Smooth muscle cell (in vitro differentiated cells): ENCODE results near the gene RTP4. TPM values are rescaled to one million over a fixed set of nuclear protein-coding genes. Genes with fewer than 3 reads are reported as not detected.

Experiments used
- DNase-seq: peaks from one replicate; lab custom pipeline; 2025; ENCODE audit not compliant: unreplicated experiment; lab: John Stamatoyannopoulos, UW
- H2AFZ ChIP-seq: fragments of 200-600 bp; sonication (generic); 2 replicates; pipeline ENCODE4 v1.6.0; 2016; ENCODE audit warnings: antibody characterized with exemption, low read depth, mild to moderate bottlenecking
- H3F3A ChIP-seq: fragments of 200-600 bp; sonication (generic); 2 replicates; pipeline ENCODE4 v1.6.0; 2017; ENCODE audit warnings: antibody characterized with exemption, low read depth
- H3K27ac ChIP-seq: fragments of 200-600 bp; sonication (generic); 2 replicates; pipeline ENCODE4 v1.5.1; 2016; ENCODE audit warnings: low read depth, mild to moderate bottlenecking
- H3K27me3 ChIP-seq: fragments of 200-600 bp; sonication (generic); 2 replicates; pipeline ENCODE4 v1.6.1; 2016; ENCODE audit warnings: low read depth, mild to moderate bottlenecking
- H3K36me3 ChIP-seq: fragments of 200-600 bp; sonication (generic); 2 replicates; pipeline ENCODE4 v1.5.1; 2016; ENCODE audit warnings: low read depth
- H3K4me1 ChIP-seq: fragments of 200-600 bp; sonication (generic); 2 replicates; pipeline ENCODE4 v1.5.1; 2016; ENCODE audit warnings: low read depth
- H3K4me2 ChIP-seq: fragments of 200-600 bp; sonication (generic); 2 replicates; pipeline ENCODE4 v1.6.0; 2016; ENCODE audit warnings: mild to moderate bottlenecking
- H3K4me3 ChIP-seq: fragments of 200-600 bp; sonication (generic); 2 replicates; pipeline ENCODE4 v1.5.1; 2016; ENCODE audit warnings: mild to moderate bottlenecking
- H3K79me2 ChIP-seq: fragments of 200-600 bp; sonication (generic); 2 replicates; pipeline ENCODE4 v1.6.0; 2016; ENCODE audit warnings: low read depth, mild to moderate bottlenecking
- H3K9ac ChIP-seq: fragments of 200-600 bp; sonication (generic); 2 replicates; pipeline ENCODE4 v1.6.0; 2016; ENCODE audit warnings: low read depth
- H3K9me3 ChIP-seq: fragments of 200-600 bp; sonication (generic); replicated peaks from 2 replicates; pipeline ENCODE4 v1.5.1; 2016; ENCODE audit warnings: low read depth
- H4K20me1 ChIP-seq: fragments of 200-600 bp; sonication (generic); 2 replicates; pipeline ENCODE4 v1.6.0; 2016; ENCODE audit warnings: low read depth
- WGBS: methylation state at CpG from one replicate; pipeline ENCODE4 v1.1.7; 2016; ENCODE audit warnings: low lambda C conversion rate; 5-methylcytosine and 5-hydroxymethylcytosine counted together
- polyA plus RNA-seq: library from polyadenylated mRNA; unstranded; fragments of >200 nt; fragmentation: Nextera tagmentation; extraction: Ambion mirVana; gene quantifications from 2 replicates; pipeline ENCODE4 v1.2.1, GENCODE V29; 2016
- total RNA-seq: library from RNA; depleted of rRNA; stranded (reverse); fragments of >200 nt; gene quantifications from 2 replicates; pipeline ENCODE4 v1.2.3, GENCODE V29; 2014
- TF ChIP-seq, protein P1 (sequence below): fragments of 200-600 bp; sonication (generic); IDR thresholded peaks from 2 replicates; pipeline ENCODE4 v1.5.1; 2017; ENCODE audit warnings: borderline replicate concordance, mild to moderate bottlenecking, antibody characterized with exemption; ENCODE audit not compliant: insufficient read depth, poor library complexity, severe bottlenecking

Gene RTP4, protein sequence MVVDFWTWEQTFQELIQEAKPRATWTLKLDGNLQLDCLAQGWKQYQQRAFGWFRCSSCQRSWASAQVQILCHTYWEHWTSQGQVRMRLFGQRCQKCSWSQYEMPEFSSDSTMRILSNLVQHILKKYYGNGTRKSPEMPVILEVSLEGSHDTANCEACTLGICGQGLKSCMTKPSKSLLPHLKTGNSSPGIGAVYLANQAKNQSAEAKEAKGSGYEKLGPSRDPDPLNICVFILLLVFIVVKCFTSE
- total RNA-seq (not detected in 2 replicates), polyA plus RNA-seq (0.53 TPM in 1 of 2 replicates, not detected in the other)

DNA sequence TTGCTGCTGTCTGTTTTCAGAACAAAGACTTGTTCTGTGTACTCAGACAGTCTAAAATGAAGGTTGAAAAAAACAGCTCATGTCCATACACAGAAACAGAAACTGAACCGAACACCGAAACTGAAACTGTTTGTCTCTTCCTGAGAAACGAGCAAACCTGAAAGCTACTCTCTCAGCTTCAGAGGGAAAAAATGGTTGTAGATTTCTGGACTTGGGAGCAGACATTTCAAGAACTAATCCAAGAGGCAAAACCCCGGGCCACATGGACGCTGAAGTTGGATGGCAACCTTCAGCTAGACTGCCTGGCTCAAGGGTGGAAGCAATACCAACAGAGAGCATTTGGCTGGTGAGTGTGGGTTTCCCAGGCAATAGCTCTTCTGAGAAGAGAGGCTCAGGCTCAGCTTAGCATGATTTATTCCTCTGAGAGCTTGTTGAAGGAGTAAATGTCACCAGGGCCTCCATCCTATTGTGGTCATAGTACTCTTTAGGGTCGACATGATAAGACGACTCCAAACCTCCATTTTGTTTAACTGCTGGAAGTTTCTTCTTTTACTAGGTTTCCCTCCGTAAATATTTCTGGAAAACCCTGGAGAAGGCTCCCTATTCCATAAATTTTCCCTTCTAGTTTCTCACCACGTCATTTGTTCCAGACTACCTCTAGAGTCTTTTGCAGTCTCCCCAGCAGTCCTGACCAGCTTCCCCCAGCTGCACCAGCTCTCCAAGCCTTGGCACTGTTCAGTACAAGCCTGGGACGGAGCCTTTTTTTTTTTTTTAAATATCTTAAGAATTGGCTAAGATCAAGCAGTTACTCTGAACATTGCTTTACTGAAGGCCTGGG lies at the start of gene RTP4:
Gene RTP4, plus strand, starts transcription at position 135 of the 838 bp plus-strand sequence. Its CDS starts 57 bp downstream, at position 192.
- no peak for DNase-seq
- Histone ChIP-seq H3K4me1 (no peaks in the 10 kb centered on the region), H3K4me2 (peak within 1 kb of the TSS; percentile 73), H3K79me2 (no peaks in the 10 kb centered on the region), H4K20me1 (no peaks in the 10 kb centered on the region), H3K4me3 (peak within 1 kb of the TSS; percentile 22), H3K27me3 (no peaks in the 10 kb centered on the region), H3K27ac (peak within 1 kb of the TSS; percentile 27), H3K9ac (no peak within 1 kb of the TSS), H3K36me3 (no peaks in the 10 kb centered on the region), H3K9me3 (no peaks in the 10 kb centered on the region), H3F3A (no peaks in the 10 kb centered on the region), H2AFZ (peak within 1 kb of the TSS; percentile 86)
- TF ChIP-seq, protein P1, sequence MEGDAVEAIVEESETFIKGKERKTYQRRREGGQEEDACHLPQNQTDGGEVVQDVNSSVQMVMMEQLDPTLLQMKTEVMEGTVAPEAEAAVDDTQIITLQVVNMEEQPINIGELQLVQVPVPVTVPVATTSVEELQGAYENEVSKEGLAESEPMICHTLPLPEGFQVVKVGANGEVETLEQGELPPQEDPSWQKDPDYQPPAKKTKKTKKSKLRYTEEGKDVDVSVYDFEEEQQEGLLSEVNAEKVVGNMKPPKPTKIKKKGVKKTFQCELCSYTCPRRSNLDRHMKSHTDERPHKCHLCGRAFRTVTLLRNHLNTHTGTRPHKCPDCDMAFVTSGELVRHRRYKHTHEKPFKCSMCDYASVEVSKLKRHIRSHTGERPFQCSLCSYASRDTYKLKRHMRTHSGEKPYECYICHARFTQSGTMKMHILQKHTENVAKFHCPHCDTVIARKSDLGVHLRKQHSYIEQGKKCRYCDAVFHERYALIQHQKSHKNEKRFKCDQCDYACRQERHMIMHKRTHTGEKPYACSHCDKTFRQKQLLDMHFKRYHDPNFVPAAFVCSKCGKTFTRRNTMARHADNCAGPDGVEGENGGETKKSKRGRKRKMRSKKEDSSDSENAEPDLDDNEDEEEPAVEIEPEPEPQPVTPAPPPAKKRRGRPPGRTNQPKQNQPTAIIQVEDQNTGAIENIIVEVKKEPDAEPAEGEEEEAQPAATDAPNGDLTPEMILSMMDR = no peak
- WGBS = 69% methylated on average over 10 of the region's 10 CpGs

DNA sequence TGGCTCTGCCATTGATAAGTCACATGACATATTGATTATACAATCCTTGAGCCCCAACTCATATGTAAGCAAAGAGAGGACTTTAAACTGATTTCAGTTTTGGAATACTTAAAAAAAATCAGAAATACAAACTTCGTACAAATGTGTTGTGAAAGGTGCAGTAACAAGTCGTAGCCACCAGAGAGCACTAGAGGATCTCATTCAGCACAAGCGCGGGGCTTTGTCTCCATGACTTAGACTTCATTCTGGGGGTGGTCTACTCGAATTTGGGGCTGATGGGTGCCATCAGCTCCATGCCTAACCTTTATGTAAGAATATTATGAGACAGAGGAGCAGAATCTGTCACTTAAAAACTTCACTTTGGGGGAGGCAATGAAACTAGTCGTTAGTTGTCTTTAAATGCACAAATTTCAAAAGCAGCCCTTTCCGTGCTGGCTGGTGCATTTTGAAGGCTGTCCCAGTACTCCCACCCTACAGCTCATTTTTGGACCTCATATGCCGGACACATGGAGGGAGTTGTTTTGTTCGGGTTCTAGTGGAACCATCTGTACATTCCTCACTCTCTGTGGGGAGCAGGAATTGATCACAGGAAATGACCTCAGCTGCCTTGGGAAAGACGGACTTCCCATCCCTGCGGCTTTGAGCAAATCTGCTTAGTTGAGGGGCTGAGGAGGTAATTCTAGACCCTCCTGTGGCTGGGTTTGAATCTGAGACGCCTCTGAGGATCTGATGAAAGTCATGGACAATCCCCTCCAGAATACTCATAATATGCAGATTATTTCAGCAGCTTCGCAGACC lies 49.2 kb upstream of the RTP4 start:
- 28% methylated on average over 13 of the region's 13 CpGs for WGBS
- Histone ChIP-seq H3K4me3 (peak overlapping the region; percentile 41), H3K27ac (no peak overlapping the region), H3K4me1 (no peaks in the 10 kb centered on the region), H3K79me2 (no peaks in the 10 kb centered on the region), H2AFZ (peak overlapping the region; percentile 84), H3K9me3 (no peaks in the 10 kb centered on the region), H3K9ac (no peak overlapping the region), H4K20me1 (no peaks in the 10 kb centered on the region), H3K4me2 (peak overlapping the region; percentile 83), H3K36me3 (no peaks in the 10 kb centered on the region), H3F3A (no peaks in the 10 kb centered on the region), H3K27me3 (peaks cover 3% of the 10 kb centered on the region)
- TF ChIP-seq, protein P1 = peak; percentile 85
- peak; percentile 11 for DNase-seq

DNA sequence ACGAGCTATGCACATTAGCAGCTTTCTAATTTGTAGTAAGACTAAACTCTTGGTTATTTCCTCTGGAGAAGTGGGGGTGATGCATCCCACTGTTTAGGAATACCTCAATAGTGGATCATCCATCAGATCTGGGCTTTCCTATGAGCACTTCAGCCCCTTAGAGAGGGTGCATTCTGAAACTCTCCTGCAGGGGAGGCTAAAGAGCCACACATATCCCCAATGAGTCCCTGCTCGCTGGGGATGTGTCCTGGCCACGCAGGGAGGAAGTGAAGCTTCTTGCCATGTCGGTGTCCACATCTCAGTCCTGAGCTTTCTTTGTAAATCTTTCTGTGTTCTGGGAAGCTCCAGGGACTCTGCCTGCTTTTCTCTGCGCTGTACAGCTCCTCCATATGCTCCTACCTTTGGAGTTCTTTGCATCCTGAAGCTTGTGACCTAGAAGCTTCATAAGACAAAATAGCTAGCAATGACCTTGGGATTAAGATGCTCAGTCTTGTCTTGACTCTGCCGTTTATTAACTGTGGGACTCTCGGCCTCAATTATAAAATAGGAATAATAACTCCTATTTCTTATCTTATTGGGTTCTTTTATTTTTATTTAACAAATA lies 48.4 kb upstream of the RTP4 start:
- 34% methylated on average over 7 of the region's 7 CpGs for WGBS
- no peak overlapping the region for H3K9ac ChIP-seq
- H3K36me3 ChIP-seq = no peaks in the 10 kb centered on the region
- H3K4me1 ChIP-seq = no peaks in the 10 kb centered on the region
- peak overlapping the region; percentile 84 for H2AFZ ChIP-seq
- H3K79me2 ChIP-seq = no peaks in the 10 kb centered on the region
- DNase-seq = peak; percentile 51
- H4K20me1 ChIP-seq = no peaks in the 10 kb centered on the region
- TF ChIP-seq, protein P1 = peak; percentile 96
- H3K4me3 ChIP-seq = peak overlapping the region; percentile 41
- no peaks in the 10 kb centered on the region for H3K9me3 ChIP-seq
- no peak overlapping the region for H3K27ac ChIP-seq
- no peaks in the 10 kb centered on the region for H3F3A ChIP-seq
- peak overlapping the region; percentile 83 for H3K4me2 ChIP-seq
- no peaks in the 10 kb centered on the region for H3K27me3 ChIP-seq
